BJ (cell line): Measurements from ENCODE around the gene CCDC40. TPM values are rescaled to one million over a fixed set of nuclear protein-coding genes. Genes with fewer than 3 reads are reported as not detected.

Source experiments
- CTCF ChIA-PET: fragments of 350-600 bp; formaldehyde crosslinking; extraction: SDS; loops from one replicate; lab custom pipeline; 2021; ENCODE audit warnings: antibody characterized with exemption, inconsistent platforms; lab: Yijun Ruan, JAX
- POLR2A ChIA-PET: fragments of 300-600 bp; sonication (Branson Sonifier 250); formaldehyde crosslinking; extraction: SDS; loops from one replicate; lab custom pipeline; 2021; ENCODE audit warnings: antibody characterized with exemption; lab: Charles Lee
- DNase-seq: peaks from one replicate; pipeline ENCODE4 v3.0.0-alpha.2; 2011; ENCODE audit warnings: low read depth
- H3K27me3 ChIP-seq: 2 replicates; pipeline ENCODE4 v1.6.0; 2011; ENCODE audit warnings: low read length; ENCODE audit not compliant: control insufficient read depth, insufficient read depth
- H3K36me3 ChIP-seq: 2 replicates; pipeline ENCODE4 v1.5.1; 2011; ENCODE audit warnings: low read length; ENCODE audit not compliant: control insufficient read depth, insufficient read depth
- H3K4me3 ChIP-seq: 2 replicates; pipeline ENCODE4 v1.5.1; 2011; ENCODE audit warnings: low read depth, mild to moderate bottlenecking, control low read depth, low read length
- polyA plus RNA-seq: library from polyadenylated mRNA; depleted of rRNA; stranded (reverse); fragments of >200 nt; gene quantifications from 2 replicates; pipeline ENCODE4 v1.2.3, GENCODE V29; 2011
- TF ChIP-seq, protein P1 (sequence below): IDR thresholded peaks from 2 replicates; pipeline ENCODE4 v1.5.1; 2011; ENCODE audit warnings: low read depth, mild to moderate bottlenecking, control low read depth, inconsistent platforms, low read length, moderate library complexity; ENCODE audit not compliant: insufficient read depth

CCDC40 gene
- polyA plus RNA-seq, 1 experiment: 3.1 TPM

GRCh38 chr17:80133626-80133970 is 97.2 kb downstream of the CCDC40 start:
- Histone ChIP-seq H3K27me3 (no peaks in the 10 kb centered on the region), H3K36me3 (peaks cover 29% of the 10 kb centered on the region), H3K4me3 (no peak overlapping the region)
- no peak for DNase-seq
- TF ChIP-seq, protein P1, sequence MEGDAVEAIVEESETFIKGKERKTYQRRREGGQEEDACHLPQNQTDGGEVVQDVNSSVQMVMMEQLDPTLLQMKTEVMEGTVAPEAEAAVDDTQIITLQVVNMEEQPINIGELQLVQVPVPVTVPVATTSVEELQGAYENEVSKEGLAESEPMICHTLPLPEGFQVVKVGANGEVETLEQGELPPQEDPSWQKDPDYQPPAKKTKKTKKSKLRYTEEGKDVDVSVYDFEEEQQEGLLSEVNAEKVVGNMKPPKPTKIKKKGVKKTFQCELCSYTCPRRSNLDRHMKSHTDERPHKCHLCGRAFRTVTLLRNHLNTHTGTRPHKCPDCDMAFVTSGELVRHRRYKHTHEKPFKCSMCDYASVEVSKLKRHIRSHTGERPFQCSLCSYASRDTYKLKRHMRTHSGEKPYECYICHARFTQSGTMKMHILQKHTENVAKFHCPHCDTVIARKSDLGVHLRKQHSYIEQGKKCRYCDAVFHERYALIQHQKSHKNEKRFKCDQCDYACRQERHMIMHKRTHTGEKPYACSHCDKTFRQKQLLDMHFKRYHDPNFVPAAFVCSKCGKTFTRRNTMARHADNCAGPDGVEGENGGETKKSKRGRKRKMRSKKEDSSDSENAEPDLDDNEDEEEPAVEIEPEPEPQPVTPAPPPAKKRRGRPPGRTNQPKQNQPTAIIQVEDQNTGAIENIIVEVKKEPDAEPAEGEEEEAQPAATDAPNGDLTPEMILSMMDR: no peak
- ChIA-PET CTCF (no interaction called here), POLR2A (no interaction called here)

GRCh38 chr17:80137131-80137530 is 100.7 kb downstream of the CCDC40 start:
- Histone ChIP-seq H3K36me3 (peaks cover 36% of the 10 kb centered on the region), H3K27me3 (no peaks in the 10 kb centered on the region), H3K4me3 (no peak overlapping the region)
- ChIA-PET POLR2A (no interaction called here), CTCF (no interaction called here)
- TF ChIP-seq, protein P1: no peak
- DNase-seq: no peak

DNA sequence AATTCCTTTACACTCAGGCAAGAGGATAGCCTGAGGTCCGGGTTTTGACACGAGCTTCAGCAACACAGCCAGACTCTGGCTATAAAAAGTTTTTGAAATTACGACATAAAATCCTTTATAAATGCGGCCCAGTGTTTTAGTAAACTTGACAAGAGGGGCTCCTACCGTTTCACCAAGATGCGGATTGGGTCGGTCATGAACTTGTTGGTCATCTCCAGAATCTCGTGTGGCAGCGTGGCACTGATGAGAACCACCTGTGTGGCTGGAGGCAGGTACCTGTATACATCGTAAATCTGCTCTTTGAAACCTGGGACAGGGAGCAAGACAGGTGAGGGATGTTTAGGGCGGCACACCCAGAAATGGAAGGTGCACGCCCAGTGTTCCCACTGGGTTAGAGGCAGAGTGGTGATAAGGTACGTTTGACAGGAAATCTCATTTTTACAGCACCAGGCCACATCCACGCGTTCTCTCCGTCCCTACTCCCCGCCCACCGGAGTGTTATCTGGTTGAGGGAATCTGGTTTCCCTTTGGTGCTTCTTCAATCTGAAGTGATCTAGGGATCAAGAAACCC is 102.5 kb downstream of the CCDC40 start:
- TF ChIP-seq, protein P1: no peak
- DNase-seq: no peak
- ChIA-PET CTCF (interaction anchor here (1.2 kb wide), 1 partner anchor 38 kb away, joined by 3 read pairs; the partner anchor contains the start of gene GAA), POLR2A (no interaction called here)
- Histone ChIP-seq H3K27me3 (no peaks in the 10 kb centered on the region), H3K4me3 (no peak overlapping the region), H3K36me3 (peaks cover 41% of the 10 kb centered on the region)

DNA sequence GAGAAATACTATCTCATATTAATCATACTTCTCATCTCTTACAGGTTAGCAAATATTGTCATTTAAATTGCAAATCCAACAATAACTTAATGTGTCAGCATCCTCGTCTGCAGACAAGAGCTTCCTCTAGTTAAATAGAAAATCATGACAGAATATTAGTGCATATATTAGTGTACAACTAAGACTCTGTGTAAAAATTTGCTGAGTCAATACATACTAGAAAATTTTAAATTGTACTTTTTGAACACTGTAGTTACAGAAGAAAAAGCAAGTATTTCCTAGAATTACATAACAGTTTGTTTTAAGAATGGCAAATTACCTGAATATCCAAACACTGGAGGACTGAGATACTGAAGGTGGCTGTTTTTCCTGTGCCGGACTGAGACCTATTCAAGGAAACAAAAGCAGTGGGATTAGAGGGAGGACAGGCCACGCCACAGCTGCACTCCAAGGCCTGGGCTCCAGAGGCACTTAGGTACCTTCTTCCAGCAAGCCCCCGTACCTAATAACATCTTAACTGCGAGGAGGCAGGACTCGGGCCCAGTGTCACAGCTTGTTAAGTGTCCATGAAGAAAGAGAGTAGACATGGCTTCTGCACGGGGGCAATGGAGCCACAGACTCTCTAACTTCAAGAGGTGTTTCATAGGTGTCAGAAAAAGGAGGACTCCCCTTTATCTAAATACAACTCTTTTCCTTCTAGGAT is 105.2 kb downstream of the CCDC40 start:
- no peaks in the 10 kb centered on the region for H3K27me3 ChIP-seq
- TF ChIP-seq, protein P1: no peak
- ChIA-PET CTCF (interaction anchor here (0.6 to 2.1 kb wide), 3 partner anchors 41 to 136 kb away, joined by 3 to 7 read pairs (median 3); partner anchors contain the start of gene GAA), POLR2A (no interaction called here)
- peaks cover 30% of the 10 kb centered on the region for H3K36me3 ChIP-seq
- no peak for DNase-seq
- H3K4me3 ChIP-seq: no peak overlapping the region

GRCh38 chr17:80142929-80143328 is 106.5 kb downstream of the CCDC40 start:
- Histone ChIP-seq H3K27me3 (no peaks in the 10 kb centered on the region), H3K4me3 (no peak overlapping the region), H3K36me3 (peaks cover 22% of the 10 kb centered on the region)
- ChIA-PET POLR2A (interaction anchor here (0.6 kb wide), 2 partner anchors 11 to 13 kb away, joined by 3 to 6 read pairs; no protein-coding TSS in a partner anchor), CTCF (interaction anchor here (1.1 to 1.6 kb wide), 4 partner anchors 27 to 138 kb away, joined by 3 to 7 read pairs (median 4); partner anchors contain the start of gene GAA)
- TF ChIP-seq, protein P1: no peak
- no peak for DNase-seq
